Measurements from ENCODE around the gene ARMC2.
A peak's percentile ranks its signal among the peaks of the same experiment; 100 is the strongest.

ARMC2 gene

DNA sequence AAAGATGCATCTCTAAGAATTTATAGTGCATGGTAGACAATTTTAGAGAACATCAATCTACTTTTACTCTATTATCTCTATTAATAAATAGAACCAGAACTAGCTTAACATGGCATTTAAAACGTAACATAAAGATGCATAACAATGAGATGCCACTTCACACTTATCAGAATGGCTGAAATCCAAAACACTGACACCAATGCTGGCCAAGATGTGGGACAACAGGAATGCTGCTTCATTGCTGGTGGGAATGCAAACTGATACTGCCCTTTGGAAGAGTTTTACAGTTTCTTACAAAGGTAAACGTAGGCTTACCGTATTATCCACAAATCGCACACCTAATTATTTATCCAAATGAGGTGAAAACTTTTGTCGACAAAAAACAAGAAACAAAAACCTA is 151.2 kb downstream of the ARMC2 start:
- no peak overlapping the region for H3K9ac ChIP-seq (ENCODE audit: low read length)
- H3K27me3 ChIP-seq (ENCODE audit: control insufficient read depth in 1 of 2, insufficient read depth in 2 of 2, low read length in 2 of 2), result no peaks in the 10 kb centered on the region
- H3K27ac ChIP-seq (ENCODE audit: low read depth, low read length), result no peak overlapping the region
- H3K4me1 ChIP-seq (ENCODE audit: insufficient read depth, low read length), result peaks cover 19% of the 10 kb centered on the region
- peaks cover 36% of the 10 kb centered on the region for H3K36me3 ChIP-seq (ENCODE audit: insufficient read depth, low read length)
- H3K4me3 ChIP-seq (ENCODE audit: low read depth in 1 of 2, low read length in 2 of 2), result no peak overlapping the region
- no peaks in the 10 kb centered on the region for H3K9me3 ChIP-seq (ENCODE audit: low read length)

DNA sequence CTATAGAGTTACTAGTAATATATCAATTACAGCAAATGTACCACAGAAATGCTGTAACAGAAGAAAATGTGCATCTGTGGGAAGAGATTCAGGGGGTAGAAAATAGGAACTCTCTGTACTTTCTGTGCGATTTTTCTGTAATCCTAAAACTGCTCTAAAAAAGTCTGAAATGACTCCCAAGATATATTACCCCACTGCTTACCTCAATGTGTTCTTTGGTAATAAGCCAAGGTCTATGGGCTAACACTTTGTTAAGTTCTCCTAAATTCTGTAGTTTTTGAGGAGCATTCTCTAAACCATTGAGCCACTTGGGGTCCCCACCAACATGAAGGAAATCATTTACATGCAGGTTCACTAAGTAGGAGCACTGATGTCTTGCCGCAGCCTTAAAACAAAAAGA is 152.1 kb downstream of the ARMC2 start:
- Histone ChIP-seq H3K27me3 (ENCODE audit: control insufficient read depth in 1 of 2, insufficient read depth in 2 of 2, low read length in 2 of 2) (no peaks in the 10 kb centered on the region), H3K27ac (ENCODE audit: low read depth, low read length) (no peak overlapping the region), H3K9me3 (ENCODE audit: low read length) (no peaks in the 10 kb centered on the region), H3K9ac (ENCODE audit: low read length) (no peak overlapping the region), H3K4me1 (ENCODE audit: insufficient read depth, low read length) (peaks cover 19% of the 10 kb centered on the region), H3K36me3 (ENCODE audit: insufficient read depth, low read length) (peaks cover 36% of the 10 kb centered on the region), H3K4me3 (ENCODE audit: low read depth in 1 of 2, low read length in 2 of 2) (no peak overlapping the region)

DNA sequence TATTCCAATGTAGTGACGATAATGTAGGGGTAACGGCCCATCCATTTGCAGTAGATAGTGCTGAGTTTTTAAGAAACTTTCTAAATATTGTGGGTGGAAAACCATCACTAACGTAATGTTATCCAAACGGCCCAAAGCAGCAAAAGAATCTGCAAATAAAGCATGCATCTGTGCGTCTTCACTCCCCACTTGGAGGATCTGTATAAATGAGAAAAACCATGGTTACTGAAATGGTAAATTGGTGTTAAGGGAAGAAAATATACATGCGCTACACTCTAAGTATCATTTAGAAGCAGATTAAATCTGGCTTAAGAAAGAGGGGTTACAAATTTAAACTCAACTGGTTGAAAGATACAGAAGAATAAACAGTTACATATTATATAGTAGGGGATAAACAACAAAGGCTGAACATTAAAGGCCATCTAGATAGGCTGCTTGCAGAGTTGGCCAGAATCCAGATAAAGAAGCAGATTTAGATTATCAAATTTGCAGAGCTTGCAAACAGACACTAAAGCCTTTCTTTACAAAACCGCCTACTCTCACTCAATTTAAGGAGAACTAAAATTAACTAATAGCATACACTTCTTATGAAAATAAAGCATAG is 153.2 kb downstream of the ARMC2 start:
- peak overlapping the region; percentile 46 for H3K27ac ChIP-seq (ENCODE audit: low read depth, low read length)
- no peaks in the 10 kb centered on the region for H3K27me3 ChIP-seq (ENCODE audit: control insufficient read depth in 1 of 2, insufficient read depth in 2 of 2, low read length in 2 of 2)
- no peak overlapping the region for H3K9ac ChIP-seq (ENCODE audit: low read length)
- H3K36me3 ChIP-seq (ENCODE audit: insufficient read depth, low read length), result peaks cover 29% of the 10 kb centered on the region
- no peak overlapping the region for H3K4me3 ChIP-seq (ENCODE audit: low read depth in 1 of 2, low read length in 2 of 2)
- peaks cover 19% of the 10 kb centered on the region for H3K4me1 ChIP-seq (ENCODE audit: insufficient read depth, low read length)
- H3K9me3 ChIP-seq (ENCODE audit: low read length), result no peaks in the 10 kb centered on the region

DNA sequence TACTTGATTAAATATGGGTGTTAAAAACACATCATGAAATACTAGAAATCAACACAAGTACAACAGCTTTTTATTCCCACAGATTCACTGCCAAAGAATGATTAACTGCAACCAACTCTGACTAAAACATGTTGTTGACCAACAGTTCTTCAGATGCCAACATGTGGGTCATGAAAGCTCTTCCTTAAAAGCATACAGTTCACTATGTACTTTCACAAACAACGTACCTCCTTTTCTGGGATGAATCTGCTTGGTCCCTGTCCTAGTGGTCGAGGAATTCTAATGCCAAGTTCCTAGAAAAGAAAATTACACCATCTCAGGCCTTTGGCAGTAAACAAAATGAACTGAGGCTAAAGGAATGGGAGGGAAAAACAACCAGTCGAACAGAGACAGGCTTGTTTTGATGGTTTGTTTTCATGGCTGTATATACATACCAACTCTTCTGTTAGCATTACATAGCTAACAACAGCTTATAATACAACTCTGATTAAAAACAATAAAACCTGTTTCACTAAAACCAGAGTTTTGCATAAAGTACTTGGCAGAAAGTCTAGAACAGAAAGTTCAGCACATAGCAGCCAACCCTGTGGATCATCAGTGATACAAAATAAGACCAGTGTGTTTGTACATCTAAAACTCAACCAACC is 154.0 kb downstream of the ARMC2 start:
- Histone ChIP-seq H3K27ac (ENCODE audit: low read depth, low read length) (peak overlapping the region; percentile 46), H3K9me3 (ENCODE audit: low read length) (no peaks in the 10 kb centered on the region), H3K4me1 (ENCODE audit: insufficient read depth, low read length) (peaks cover 19% of the 10 kb centered on the region), H3K4me3 (ENCODE audit: low read depth in 1 of 2, low read length in 2 of 2) (no peak overlapping the region), H3K9ac (ENCODE audit: low read length) (no peak overlapping the region), H3K27me3 (ENCODE audit: control insufficient read depth in 1 of 2, insufficient read depth in 2 of 2, low read length in 2 of 2) (no peaks in the 10 kb centered on the region), H3K36me3 (ENCODE audit: insufficient read depth, low read length) (peaks cover 21% of the 10 kb centered on the region)

DNA sequence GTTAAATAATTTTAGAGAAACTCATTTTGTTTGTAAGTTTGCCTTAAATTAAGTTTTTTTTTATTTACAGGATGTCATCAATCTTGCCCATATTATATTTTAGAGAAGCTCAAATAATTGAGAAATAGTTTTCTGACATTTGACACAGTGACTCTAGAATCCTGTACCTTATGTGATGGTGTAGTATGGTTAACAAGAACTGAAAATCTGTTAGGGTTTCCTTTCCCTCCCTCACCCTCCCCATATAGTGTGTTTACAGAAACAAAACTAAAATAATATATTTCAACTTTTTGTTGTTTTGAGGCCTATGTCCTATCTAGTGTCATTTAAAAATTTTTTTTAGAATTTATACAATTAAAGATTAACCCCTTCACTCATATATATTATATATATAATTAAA is 154.7 kb downstream of the ARMC2 start:
- peaks cover 14% of the 10 kb centered on the region for H3K36me3 ChIP-seq (ENCODE audit: insufficient read depth, low read length)
- H3K9ac ChIP-seq (ENCODE audit: low read length), result no peak overlapping the region
- H3K27me3 ChIP-seq (ENCODE audit: control insufficient read depth in 1 of 2, insufficient read depth in 2 of 2, low read length in 2 of 2), result no peaks in the 10 kb centered on the region
- peak overlapping the region; percentile 56 for H3K27ac ChIP-seq (ENCODE audit: low read depth, low read length)
- H3K9me3 ChIP-seq (ENCODE audit: low read length), result no peaks in the 10 kb centered on the region
- no peak overlapping the region for H3K4me3 ChIP-seq (ENCODE audit: low read depth in 1 of 2, low read length in 2 of 2)
- H3K4me1 ChIP-seq (ENCODE audit: insufficient read depth, low read length), result peaks cover 19% of the 10 kb centered on the region

DNA sequence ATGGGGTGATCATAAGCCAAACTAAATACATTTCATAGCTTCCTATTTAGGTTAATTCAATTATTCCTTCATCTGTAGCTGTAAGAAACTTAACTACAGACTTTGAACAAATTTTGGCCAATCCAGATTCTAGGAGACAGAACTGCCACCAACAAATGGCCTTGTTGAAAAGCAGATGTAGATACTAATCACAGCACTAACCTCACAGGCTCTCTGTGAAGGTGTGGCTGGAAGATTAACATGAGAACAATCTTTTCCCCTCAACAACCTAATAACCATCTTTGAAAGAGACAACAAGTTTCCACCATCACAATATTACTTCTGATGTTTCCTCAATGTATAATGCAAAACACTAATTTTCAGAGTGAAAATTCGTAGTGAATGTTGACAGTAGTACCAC is 158.6 kb downstream of the ARMC2 start:
- Histone ChIP-seq H3K36me3 (ENCODE audit: insufficient read depth, low read length) (no peaks in the 10 kb centered on the region), H3K4me3 (ENCODE audit: low read depth in 1 of 2, low read length in 2 of 2) (no peak overlapping the region), H3K27me3 (ENCODE audit: control insufficient read depth in 1 of 2, insufficient read depth in 2 of 2, low read length in 2 of 2) (no peaks in the 10 kb centered on the region), H3K27ac (ENCODE audit: low read depth, low read length) (no peak overlapping the region), H3K9me3 (ENCODE audit: low read length) (no peaks in the 10 kb centered on the region), H3K9ac (ENCODE audit: low read length) (no peak overlapping the region), H3K4me1 (ENCODE audit: insufficient read depth, low read length) (peaks cover 17% of the 10 kb centered on the region)

DNA sequence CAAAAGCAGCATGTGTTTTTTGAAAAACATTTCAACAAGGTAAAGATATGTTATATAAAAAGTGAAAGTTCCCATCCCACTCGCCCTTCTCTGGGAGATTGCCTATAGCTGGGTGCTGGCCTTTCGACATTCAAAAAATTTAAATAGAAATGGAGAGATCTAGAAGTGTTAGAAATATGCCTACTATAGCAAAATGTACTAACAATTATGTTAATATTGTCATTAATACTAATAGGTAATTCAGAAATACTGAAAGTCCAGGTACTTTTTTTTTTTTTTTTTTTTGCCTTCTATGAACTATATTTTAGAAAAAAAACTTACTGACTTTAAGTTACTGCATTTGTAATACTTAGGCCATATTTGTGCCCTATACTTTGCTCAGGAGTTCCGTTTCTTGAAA is 159.3 kb downstream of the ARMC2 start:
- H3K27ac ChIP-seq (ENCODE audit: low read depth, low read length), result peak overlapping the region; percentile 88
- H3K4me3 ChIP-seq (ENCODE audit: low read depth in 1 of 2, low read length in 2 of 2), result peak overlapping the region; percentile 83 to 100
- H3K36me3 ChIP-seq (ENCODE audit: insufficient read depth, low read length), result no peaks in the 10 kb centered on the region
- H3K27me3 ChIP-seq (ENCODE audit: control insufficient read depth in 1 of 2, insufficient read depth in 2 of 2, low read length in 2 of 2), result no peaks in the 10 kb centered on the region
- peaks cover 10% of the 10 kb centered on the region for H3K4me1 ChIP-seq (ENCODE audit: insufficient read depth, low read length)
- no peaks in the 10 kb centered on the region for H3K9me3 ChIP-seq (ENCODE audit: low read length)
- no peak overlapping the region for H3K9ac ChIP-seq (ENCODE audit: low read length)

DNA sequence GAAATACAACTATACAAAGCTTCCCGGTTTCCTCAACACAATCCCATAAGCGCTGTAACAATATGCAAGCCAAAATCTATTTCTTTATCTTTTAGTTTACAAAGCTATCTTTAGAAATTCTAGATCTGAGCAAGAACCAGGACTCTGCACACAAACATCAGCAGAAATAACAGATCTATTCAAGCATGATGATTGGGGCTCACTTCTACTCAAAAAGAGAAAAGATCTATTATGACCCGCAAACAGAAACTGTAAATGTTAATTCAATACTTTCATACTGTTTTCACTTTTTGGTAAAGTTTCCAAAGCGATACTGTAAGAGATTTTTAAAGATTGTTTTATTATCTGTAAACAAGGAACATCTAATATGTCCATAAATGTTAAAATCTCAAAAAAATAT is 159.8 kb downstream of the ARMC2 start:
- Histone ChIP-seq H3K36me3 (ENCODE audit: insufficient read depth, low read length) (no peaks in the 10 kb centered on the region), H3K4me3 (ENCODE audit: low read depth in 1 of 2, low read length in 2 of 2) (peak overlapping the region; percentile 83 to 100), H3K4me1 (ENCODE audit: insufficient read depth, low read length) (peaks cover 5% of the 10 kb centered on the region), H3K27me3 (ENCODE audit: control insufficient read depth in 1 of 2, insufficient read depth in 2 of 2, low read length in 2 of 2) (no peaks in the 10 kb centered on the region), H3K9ac (ENCODE audit: low read length) (peak overlapping the region; percentile 85), H3K27ac (ENCODE audit: low read depth, low read length) (peak overlapping the region; percentile 88), H3K9me3 (ENCODE audit: low read length) (no peaks in the 10 kb centered on the region)

DNA sequence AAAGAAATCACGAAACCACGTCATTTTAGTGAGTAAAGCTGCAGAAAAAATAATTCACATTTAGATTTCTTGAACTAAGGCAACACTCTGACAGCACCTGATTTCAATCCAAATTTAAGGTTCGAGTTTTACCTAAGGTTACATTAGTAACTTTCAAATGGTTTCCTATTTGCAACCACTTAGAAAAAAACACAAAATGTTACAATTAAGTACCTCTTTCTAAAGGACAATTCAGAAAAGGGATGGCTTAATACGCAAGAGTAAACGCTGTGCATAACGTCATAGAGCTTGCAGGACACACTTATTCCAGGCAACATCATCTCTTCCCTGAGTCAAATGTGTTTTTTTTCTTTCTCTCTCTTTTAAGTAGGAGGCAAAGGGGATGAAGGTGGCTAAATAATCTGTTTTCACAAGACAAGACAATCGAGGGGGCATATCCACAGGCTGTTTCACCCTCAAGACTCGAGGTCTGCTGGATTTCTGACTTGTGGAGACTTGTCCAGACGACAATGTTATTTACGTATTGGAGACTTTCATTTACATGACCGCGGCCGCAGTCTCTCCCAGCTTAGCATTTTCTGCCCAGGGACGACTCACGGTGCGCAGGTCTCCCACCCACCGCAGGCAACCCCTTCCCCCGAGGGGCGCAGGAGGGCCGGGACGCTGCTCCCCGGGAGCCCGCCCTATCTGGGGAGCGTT is 160.5 kb downstream of the ARMC2 start:
- no peaks in the 10 kb centered on the region for H3K36me3 ChIP-seq (ENCODE audit: insufficient read depth, low read length)
- H3K4me1 ChIP-seq (ENCODE audit: insufficient read depth, low read length), result peaks cover 5% of the 10 kb centered on the region

DNA sequence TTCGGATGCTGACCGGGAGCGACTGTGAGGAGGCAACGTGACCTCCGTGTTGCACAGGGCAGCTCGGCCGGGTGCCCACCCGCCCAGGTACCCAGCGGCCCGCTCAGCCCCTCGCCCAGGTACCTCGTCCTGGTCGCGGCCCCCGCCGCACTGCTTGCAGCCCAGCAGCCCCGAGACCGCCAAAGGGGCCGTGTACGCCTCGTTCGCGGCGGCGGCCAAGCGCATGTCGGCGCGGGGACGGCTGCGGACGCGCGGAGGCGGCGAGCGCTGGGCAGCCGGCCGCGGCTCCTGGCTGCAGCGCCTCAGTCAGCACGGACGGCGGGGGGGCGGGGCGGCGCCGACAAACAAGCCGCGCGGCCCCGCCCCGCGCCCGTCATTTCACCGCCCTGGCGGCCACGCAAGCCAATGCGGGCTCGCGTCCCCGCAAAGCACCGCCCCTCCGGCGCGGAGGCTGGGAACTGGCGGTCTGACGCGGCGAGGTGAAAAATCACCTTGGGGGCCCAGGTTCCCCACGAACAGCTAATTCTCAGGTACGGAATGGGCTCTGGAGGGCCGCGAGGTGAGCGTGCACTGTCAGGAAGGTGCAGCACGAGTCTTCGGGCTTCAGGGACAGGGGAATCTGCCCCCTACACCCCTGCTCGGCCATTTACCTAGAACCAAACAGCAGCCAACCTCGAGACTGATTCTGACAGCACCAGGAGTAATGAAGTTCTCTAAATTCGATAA is 161.2 kb downstream of the ARMC2 start:
- Histone ChIP-seq H3K9me3 (ENCODE audit: low read length) (no peaks in the 10 kb centered on the region), H3K36me3 (ENCODE audit: insufficient read depth, low read length) (no peaks in the 10 kb centered on the region), H3K27me3 (ENCODE audit: control insufficient read depth in 1 of 2, insufficient read depth in 2 of 2, low read length in 2 of 2) (no peaks in the 10 kb centered on the region), H3K27ac (ENCODE audit: low read depth, low read length) (peak overlapping the region; percentile 93), H3K4me1 (ENCODE audit: insufficient read depth, low read length) (peaks cover 5% of the 10 kb centered on the region), H3K4me3 (ENCODE audit: low read depth in 1 of 2, low read length in 2 of 2) (peak overlapping the region; percentile 83 to 100), H3K9ac (ENCODE audit: low read length) (peak overlapping the region; percentile 86)

More for the DNA sequence above, 160.5 kb downstream of the ARMC2 start:
- peak overlapping the region; percentile 83 to 100 for H3K4me3 ChIP-seq (ENCODE audit: low read depth in 1 of 2, low read length in 2 of 2)
- no peaks in the 10 kb centered on the region for H3K27me3 ChIP-seq (ENCODE audit: control insufficient read depth in 1 of 2, insufficient read depth in 2 of 2, low read length in 2 of 2)
- peak overlapping the region; percentile 85 for H3K9ac ChIP-seq (ENCODE audit: low read length)
- H3K9me3 ChIP-seq (ENCODE audit: low read length), result no peaks in the 10 kb centered on the region
- H3K27ac ChIP-seq (ENCODE audit: low read depth, low read length), result peak overlapping the region; percentile 88

DNA sequence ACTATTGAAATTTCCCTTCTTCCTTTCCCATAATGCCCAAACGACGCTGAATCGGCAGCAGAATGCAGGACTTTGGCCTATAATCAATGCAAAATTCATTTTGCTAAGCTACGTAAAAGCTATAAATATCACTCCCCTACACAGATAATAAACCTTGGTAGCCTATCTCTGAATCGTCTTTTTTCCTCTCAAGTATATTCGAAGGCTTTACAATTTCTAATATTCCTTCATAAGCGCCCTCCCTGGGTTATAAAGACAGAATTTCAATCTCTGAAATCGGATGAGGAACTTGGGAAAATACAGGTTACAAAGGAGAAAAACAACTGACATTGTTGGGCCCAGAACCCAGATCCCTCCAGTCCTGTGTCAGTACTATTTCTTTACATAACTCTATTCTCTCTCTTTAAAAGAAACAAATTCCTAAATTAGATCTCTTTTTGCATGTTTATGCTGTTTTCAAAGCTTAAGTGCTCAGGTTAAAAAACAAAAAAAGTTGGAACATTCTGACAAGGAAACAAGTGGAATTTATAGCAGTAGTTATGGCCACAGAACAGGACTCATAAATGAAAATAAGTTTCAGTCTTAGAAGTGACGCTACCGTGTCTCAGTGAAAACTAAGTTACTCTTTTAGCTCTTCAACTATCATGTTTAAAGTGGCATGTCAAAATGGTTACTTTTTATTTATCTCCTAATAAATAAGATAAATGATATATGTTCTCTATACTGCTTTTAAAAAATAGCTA is 161.9 kb downstream of the ARMC2 start:
- peak overlapping the region; percentile 83 to 95 for H3K4me3 ChIP-seq (ENCODE audit: low read depth in 1 of 2, low read length in 2 of 2)
- no peaks in the 10 kb centered on the region for H3K36me3 ChIP-seq (ENCODE audit: insufficient read depth, low read length)
- peak overlapping the region; percentile 93 for H3K27ac ChIP-seq (ENCODE audit: low read depth, low read length)
- peaks cover 5% of the 10 kb centered on the region for H3K4me1 ChIP-seq (ENCODE audit: insufficient read depth, low read length)
- H3K9me3 ChIP-seq (ENCODE audit: low read length), result no peaks in the 10 kb centered on the region
- H3K27me3 ChIP-seq (ENCODE audit: control insufficient read depth in 1 of 2, insufficient read depth in 2 of 2, low read length in 2 of 2), result no peaks in the 10 kb centered on the region
- H3K9ac ChIP-seq (ENCODE audit: low read length), result peak overlapping the region; percentile 86

Data from muscle layer of colon (tissue), 2 donors.